PC-9 (cell line): ENCODE results near the gene NTS.

ENCODE experiments used
- CTCF ChIP-seq: fragments of 200-600 bp; sonication (generic); conservative IDR thresholded peaks from 2 replicates; pipeline ENCODE4 v1.6.1; 2017; ENCODE audit warnings: mixed run types, antibody characterized with exemption, mild to moderate bottlenecking, moderate library complexity
- EZH2 ChIP-seq: fragments of 200-600 bp; sonication (generic); IDR thresholded peaks from 2 replicates; pipeline ENCODE4 v1.8.0; 2017; ENCODE audit warnings: antibody characterized with exemption, low read depth

- TF ChIP-seq EZH2, result no peak
- no peak for TF ChIP-seq CTCF
These were observed 44.7 kb upstream of the NTS start for GRCh38 chr12:85829391-85829790.
